ENCODE measurements around the gene TTC23.

Gene TTC23

DNA sequence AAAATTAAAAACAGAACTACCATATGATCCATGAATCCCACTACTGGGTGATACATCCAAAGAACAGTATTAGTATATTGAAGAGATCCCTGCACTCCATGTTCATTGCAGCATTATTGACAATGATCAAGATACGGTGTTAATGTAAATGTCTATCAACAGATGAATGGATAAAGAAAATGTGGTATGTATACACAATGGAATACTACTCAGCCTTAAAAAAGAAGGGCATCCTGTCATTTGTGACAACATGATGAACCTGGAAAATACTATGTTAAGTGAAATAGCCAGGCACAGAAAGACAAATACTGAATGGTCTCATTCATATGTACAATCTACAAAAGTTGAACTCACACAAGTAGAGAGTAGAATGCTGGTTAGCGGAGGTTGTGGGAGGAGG lies 16.6 kb downstream of the TTC23 start:
- TF ChIP-seq, protein P1, sequence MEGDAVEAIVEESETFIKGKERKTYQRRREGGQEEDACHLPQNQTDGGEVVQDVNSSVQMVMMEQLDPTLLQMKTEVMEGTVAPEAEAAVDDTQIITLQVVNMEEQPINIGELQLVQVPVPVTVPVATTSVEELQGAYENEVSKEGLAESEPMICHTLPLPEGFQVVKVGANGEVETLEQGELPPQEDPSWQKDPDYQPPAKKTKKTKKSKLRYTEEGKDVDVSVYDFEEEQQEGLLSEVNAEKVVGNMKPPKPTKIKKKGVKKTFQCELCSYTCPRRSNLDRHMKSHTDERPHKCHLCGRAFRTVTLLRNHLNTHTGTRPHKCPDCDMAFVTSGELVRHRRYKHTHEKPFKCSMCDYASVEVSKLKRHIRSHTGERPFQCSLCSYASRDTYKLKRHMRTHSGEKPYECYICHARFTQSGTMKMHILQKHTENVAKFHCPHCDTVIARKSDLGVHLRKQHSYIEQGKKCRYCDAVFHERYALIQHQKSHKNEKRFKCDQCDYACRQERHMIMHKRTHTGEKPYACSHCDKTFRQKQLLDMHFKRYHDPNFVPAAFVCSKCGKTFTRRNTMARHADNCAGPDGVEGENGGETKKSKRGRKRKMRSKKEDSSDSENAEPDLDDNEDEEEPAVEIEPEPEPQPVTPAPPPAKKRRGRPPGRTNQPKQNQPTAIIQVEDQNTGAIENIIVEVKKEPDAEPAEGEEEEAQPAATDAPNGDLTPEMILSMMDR (conservative IDR thresholded peaks at IDR 0.05; ENCODE audit: low read depth, low read length) = no peak
- H3K27ac ChIP-seq = no peak overlapping the region
- H3K4me3 ChIP-seq (IDR thresholded peaks at IDR 0.05; ENCODE audit: insufficient read depth, low read depth, low read length) = no peak overlapping the region
- H3K36me3 ChIP-seq (ENCODE audit: insufficient read depth) = no peaks in the 10 kb centered on the region
- H4K20me1 ChIP-seq (ENCODE audit: insufficient read depth) = no peaks in the 10 kb centered on the region
- no peak overlapping the region for H3K4me2 ChIP-seq
- H2AFZ ChIP-seq (ENCODE audit: low read depth) = no peak overlapping the region
- H3K79me2 ChIP-seq (ENCODE audit: insufficient read depth, low read depth) = no peaks in the 10 kb centered on the region
- H3K4me1 ChIP-seq (ENCODE audit: low read depth, poor library complexity, severe bottlenecking) = peaks cover 7% of the 10 kb centered on the region
- H3K9ac ChIP-seq = no peak overlapping the region
- H3K27me3 ChIP-seq (ENCODE audit: insufficient read depth, low read depth) = no peaks in the 10 kb centered on the region

DNA sequence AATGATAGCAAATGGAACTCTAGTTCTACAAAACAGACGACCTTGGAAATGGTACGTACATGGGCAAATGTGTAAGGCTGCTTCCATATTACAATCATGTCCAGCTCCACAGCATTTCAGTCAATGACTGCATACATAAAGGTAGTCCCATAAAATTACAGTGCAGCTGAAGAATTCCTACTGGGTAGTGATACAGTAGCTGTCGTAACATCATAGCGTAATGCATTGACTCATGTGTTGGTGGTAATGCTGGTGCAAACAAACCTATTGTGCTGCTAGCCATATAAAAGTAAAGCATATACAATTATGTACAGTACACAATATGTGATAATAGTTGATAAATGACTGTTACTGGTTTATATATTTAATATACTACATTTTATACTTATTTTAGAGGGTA lies 18.5 kb downstream of the TTC23 start:
- TF ChIP-seq, protein P1 (conservative IDR thresholded peaks at IDR 0.05; ENCODE audit: low read depth, low read length) = no peak
- H3K36me3 ChIP-seq (ENCODE audit: insufficient read depth) = no peaks in the 10 kb centered on the region
- no peak overlapping the region for H3K9ac ChIP-seq
- no peaks in the 10 kb centered on the region for H4K20me1 ChIP-seq (ENCODE audit: insufficient read depth)
- H3K79me2 ChIP-seq (ENCODE audit: insufficient read depth, low read depth) = no peaks in the 10 kb centered on the region
- H3K4me3 ChIP-seq (IDR thresholded peaks at IDR 0.05; ENCODE audit: insufficient read depth, low read depth, low read length) = no peak overlapping the region
- H3K27ac ChIP-seq = no peak overlapping the region
- no peak overlapping the region for H3K4me2 ChIP-seq
- H3K4me1 ChIP-seq (ENCODE audit: low read depth, poor library complexity, severe bottlenecking) = peaks cover 3% of the 10 kb centered on the region
- H2AFZ ChIP-seq (ENCODE audit: low read depth) = no peak overlapping the region
- H3K27me3 ChIP-seq (ENCODE audit: insufficient read depth, low read depth) = no peaks in the 10 kb centered on the region

DNA sequence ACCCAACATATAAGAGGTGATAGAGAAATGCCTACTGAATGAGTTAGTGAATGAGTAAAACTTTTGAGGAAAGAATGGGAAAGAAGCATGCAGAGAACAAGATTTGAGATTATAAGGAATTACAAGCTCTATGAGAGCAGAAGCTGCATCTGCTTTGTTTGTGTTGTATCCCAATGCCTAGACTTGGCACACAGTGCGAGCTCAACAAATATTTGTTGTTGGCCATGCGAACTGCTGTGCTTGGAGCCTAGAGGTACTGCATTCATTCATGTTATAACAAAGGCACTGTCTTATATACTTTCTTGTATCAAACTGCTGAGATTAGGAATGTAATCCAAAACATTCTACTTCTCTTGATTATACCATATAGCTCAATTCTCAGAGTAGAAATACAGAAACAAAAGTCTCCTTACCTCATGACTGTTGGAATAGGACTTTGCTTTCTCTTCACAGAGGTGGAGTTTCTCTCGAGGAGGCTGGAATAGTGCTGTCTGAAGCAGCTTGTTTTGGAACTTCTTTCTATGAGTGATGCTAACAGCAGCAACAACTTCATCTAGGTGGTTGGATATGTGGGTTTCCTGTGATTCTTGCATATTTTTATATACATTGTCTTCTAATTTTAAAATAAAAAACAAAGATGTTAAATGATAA lies 21.1 kb downstream of the TTC23 start:
- TF ChIP-seq, protein P1 (conservative IDR thresholded peaks at IDR 0.05; ENCODE audit: low read depth, low read length) = no peak
- H3K4me2 ChIP-seq = no peak overlapping the region
- H3K9ac ChIP-seq = no peak overlapping the region
- H3K27ac ChIP-seq = no peak overlapping the region
- H3K27me3 ChIP-seq (ENCODE audit: insufficient read depth, low read depth) = no peaks in the 10 kb centered on the region
- no peaks in the 10 kb centered on the region for H3K79me2 ChIP-seq (ENCODE audit: insufficient read depth, low read depth)
- no peaks in the 10 kb centered on the region for H3K36me3 ChIP-seq (ENCODE audit: insufficient read depth)
- no peak overlapping the region for H2AFZ ChIP-seq (ENCODE audit: low read depth)
- no peak overlapping the region for H3K4me3 ChIP-seq (IDR thresholded peaks at IDR 0.05; ENCODE audit: insufficient read depth, low read depth, low read length)
- H4K20me1 ChIP-seq (ENCODE audit: insufficient read depth) = no peaks in the 10 kb centered on the region
- no peaks in the 10 kb centered on the region for H3K4me1 ChIP-seq (ENCODE audit: low read depth, poor library complexity, severe bottlenecking)

DNA sequence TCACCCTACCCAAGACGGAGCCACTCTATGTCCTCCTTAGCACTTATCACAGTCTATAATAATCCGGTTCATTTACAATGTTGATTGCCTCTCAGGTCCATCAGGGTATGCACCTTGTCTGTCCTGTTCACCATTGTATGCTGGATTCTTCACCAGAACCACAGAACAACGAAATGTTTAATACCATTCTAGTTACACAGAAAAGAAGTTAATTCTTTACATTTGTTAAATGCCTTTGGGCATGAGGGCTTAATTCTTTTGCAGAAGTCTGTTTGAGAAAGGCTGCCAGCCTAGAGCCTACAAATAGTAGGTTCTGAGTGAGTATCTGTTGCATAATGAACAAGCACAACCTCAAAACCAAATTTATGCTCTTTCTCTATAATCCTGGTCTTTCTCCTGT lies 22.6 kb downstream of the TTC23 start:
- no peak overlapping the region for H3K27ac ChIP-seq
- H3K79me2 ChIP-seq (ENCODE audit: insufficient read depth, low read depth) = no peaks in the 10 kb centered on the region
- H2AFZ ChIP-seq (ENCODE audit: low read depth) = no peak overlapping the region
- no peaks in the 10 kb centered on the region for H3K27me3 ChIP-seq (ENCODE audit: insufficient read depth, low read depth)
- TF ChIP-seq, protein P1 (conservative IDR thresholded peaks at IDR 0.05; ENCODE audit: low read depth, low read length) = no peak
- H4K20me1 ChIP-seq (ENCODE audit: insufficient read depth) = no peaks in the 10 kb centered on the region
- H3K4me3 ChIP-seq (IDR thresholded peaks at IDR 0.05; ENCODE audit: insufficient read depth, low read depth, low read length) = no peak overlapping the region
- no peak overlapping the region for H3K4me2 ChIP-seq
- no peaks in the 10 kb centered on the region for H3K36me3 ChIP-seq (ENCODE audit: insufficient read depth)
- H3K4me1 ChIP-seq (ENCODE audit: low read depth, poor library complexity, severe bottlenecking) = no peaks in the 10 kb centered on the region
- H3K9ac ChIP-seq = no peak overlapping the region

Measured in KMS-11 (cell line).